HEK293 (cell line): ENCODE results near the gene BPIFB2.

Experiments used
- CTCF ChIA-PET: fragments of 350-600 bp; formaldehyde crosslinking; extraction: SDS; loops from one replicate; lab custom pipeline; 2021; ENCODE audit warnings: antibody characterized with exemption; lab: Yijun Ruan, JAX
- POLR2A ChIA-PET: fragments of 300-600 bp; formaldehyde crosslinking; extraction: SDS; loops from one replicate; lab custom pipeline; 2020; ENCODE audit warnings: antibody characterized with exemption, inconsistent platforms; lab: Yijun Ruan, JAX
- H3K27ac ChIP-seq: fragments of 200-500 bp; sonication (Bioruptor generic); 2 replicates; pipeline ENCODE4 v1.5.1; 2014; ENCODE audit warnings: low read depth, low read length, control low read depth, inconsistent platforms; ENCODE audit errors: extremely low read depth
- H3K36me3 ChIP-seq, 2 experiments: fragments of 200-500 bp in 1 of 2; sonication (Bioruptor generic) in 1 of 2; 1 replicate in 1 of 2; 2 replicates in 1 of 2; pipeline ENCODE4 v1.5.1; 2014 to 2017; ENCODE audit warnings: inconsistent platforms in 2 of 2, low read length in 2 of 2; ENCODE audit not compliant: control insufficient read depth in 2 of 2, insufficient read depth in 1 of 2
- H3K4me1 ChIP-seq: fragments of 200-500 bp; sonication (Bioruptor generic); 2 replicates; pipeline ENCODE4 v1.5.1; 2014; ENCODE audit warnings: mild to moderate bottlenecking, low read length, inconsistent platforms; ENCODE audit not compliant: control insufficient read depth, insufficient read depth
- H3K4me3 ChIP-seq: 2 replicates; pipeline ENCODE4 v1.5.1; 2011; ENCODE audit warnings: low read depth, mild to moderate bottlenecking, control low read depth, low read length, moderate library complexity
- H3K9me3 ChIP-seq: fragments of 200-500 bp; sonication (Bioruptor generic); 2 replicates; pipeline ENCODE4 v1.5.1; 2014; ENCODE audit warnings: low read depth, low read length, inconsistent platforms; ENCODE audit not compliant: control insufficient read depth, insufficient read depth
- GLI2 ChIP-seq: fragments of 450-650 bp; formaldehyde crosslinking; IDR thresholded peaks from 2 replicates; pipeline ENCODE4; 2017; ENCODE audit warnings: missing biosample characterization, missing genetic modification characterization, low read depth, borderline replicate concordance
- HOXD13 ChIP-seq: sonication (generic); formaldehyde crosslinking; IDR thresholded peaks from 2 replicates; pipeline ENCODE4 v1.8.0; 2022; ENCODE audit warnings: missing genetic modification reagents, borderline replicate concordance
- IKZF3 ChIP-seq: fragments of 450-650 bp; IDR thresholded peaks from 2 replicates; pipeline ENCODE4 v1.5.0; 2018; ENCODE audit warnings: missing biosample characterization, mild to moderate bottlenecking, missing genetic modification characterization, moderate library complexity
- MZF1 ChIP-seq: fragments of 450-650 bp; formaldehyde crosslinking; IDR thresholded peaks from 2 replicates; pipeline ENCODE4 v1.5.1; 2017; ENCODE audit warnings: missing biosample characterization, missing genetic modification characterization, borderline replicate concordance
- PRDM2 ChIP-seq: fragments of 450-650 bp; formaldehyde crosslinking; IDR thresholded peaks from 2 replicates; pipeline ENCODE4 v1.5.1; 2016; ENCODE audit warnings: missing biosample characterization, missing genetic modification characterization, borderline replicate concordance
- TRIM28 ChIP-seq: IDR thresholded peaks from 2 replicates; pipeline ENCODE4 v1.6.1; 2011; ENCODE audit warnings: low read length, control low read depth, borderline replicate concordance
- ZBTB10 ChIP-seq: fragments of 450-650 bp; formaldehyde crosslinking; IDR thresholded peaks from 2 replicates; pipeline ENCODE4 v1.5.1; 2016; ENCODE audit warnings: missing biosample characterization, missing genetic modification characterization
- ZFHX2 ChIP-seq: fragments of 450-650 bp; formaldehyde crosslinking; conservative IDR thresholded peaks from 2 replicates; pipeline ENCODE4 v1.5.1; 2016; ENCODE audit warnings: missing biosample characterization, missing genetic modification characterization
- ZNF121 ChIP-seq: fragments of 450-650 bp; formaldehyde crosslinking; IDR thresholded peaks from 2 replicates; pipeline ENCODE4 v1.5.1; 2016; ENCODE audit warnings: missing biosample characterization, missing genetic modification characterization
- ZNF148 ChIP-seq: fragments of 450-650 bp; formaldehyde crosslinking; IDR thresholded peaks from 2 replicates; pipeline ENCODE4 v1.5.0; 2017; ENCODE audit warnings: missing biosample characterization, missing genetic modification characterization, borderline replicate concordance
- ZNF324 ChIP-seq: fragments of 450-650 bp; formaldehyde crosslinking; IDR thresholded peaks from 2 replicates; pipeline ENCODE4 v1.5.1; 2016; ENCODE audit warnings: missing biosample characterization, missing genetic modification characterization
- ZNF423 ChIP-seq: fragments of 450-650 bp; formaldehyde crosslinking; IDR thresholded peaks from 2 replicates; pipeline ENCODE4 v1.5.1; 2016; ENCODE audit warnings: missing biosample characterization, missing genetic modification characterization
- ZNF433 ChIP-seq: fragments of 450-650 bp; formaldehyde crosslinking; IDR thresholded peaks from 2 replicates; pipeline ENCODE4 v1.5.1; 2016; ENCODE audit warnings: missing biosample characterization, missing genetic modification characterization, low read depth
- ZNF510 ChIP-seq: fragments of 450-650 bp; formaldehyde crosslinking; IDR thresholded peaks from 2 replicates; pipeline ENCODE4 v1.5.1; 2018; ENCODE audit warnings: mild to moderate bottlenecking, missing genetic modification characterization, missing biosample characterization; ENCODE audit not compliant: insufficient replicate concordance
- ZNF513 ChIP-seq: fragments of 450-650 bp; IDR thresholded peaks from 2 replicates; pipeline ENCODE4 v1.5.1; 2018; ENCODE audit warnings: missing biosample characterization, missing genetic modification characterization
- ZNF558 ChIP-seq: fragments of 450-650 bp; formaldehyde crosslinking; IDR thresholded peaks from 2 replicates; pipeline ENCODE4 v1.5.1; 2016; ENCODE audit warnings: missing biosample characterization, missing genetic modification characterization
- ZNF692 ChIP-seq: fragments of 450-650 bp; formaldehyde crosslinking; IDR thresholded peaks from 2 replicates; pipeline ENCODE4 v1.5.1; 2016; ENCODE audit warnings: missing biosample characterization, missing genetic modification characterization

The BPIFB2 gene

GRCh38 chr20:32991792-32992641 is 15.5 kb upstream of the BPIFB2 start (continued):
- TF ChIP-seq PRDM2 (tag by site-specific recombination) (no peak), ZNF510 (tag by site-specific recombination) (no peak)

- H3K9me3 ChIP-seq: no peaks in the 10 kb centered on the region
- H3K27ac ChIP-seq: no peak overlapping the region
- CTCF ChIA-PET: interaction anchor here (0.6 to 0.8 kb wide), 2 partner anchors 81 to 114 kb away, joined by 3 read pairs; no protein-coding TSS in a partner anchor
- no peaks in the 10 kb centered on the region for H3K36me3 ChIP-seq
- H3K4me1 ChIP-seq: no peaks in the 10 kb centered on the region
- POLR2A ChIA-PET: no interaction called here
- no peak overlapping the region for H3K4me3 ChIP-seq
- TF ChIP-seq ZNF121 (tag by site-specific recombination): no peak
- TF ChIP-seq ZNF423: no peak
- TF ChIP-seq ZNF324 (tag by site-specific recombination): no peak
- TF ChIP-seq HOXD13 (CRISPR knock-in tag): no peak
- no peak for TF ChIP-seq ZNF692 (tag by site-specific recombination)
- TF ChIP-seq ZNF433 (tag by site-specific recombination): no peak
- TF ChIP-seq TRIM28: no peak
- TF ChIP-seq ZNF558: no peak
- TF ChIP-seq ZNF513 (tag by site-specific recombination): no peak
- TF ChIP-seq ZBTB10 (tag by site-specific recombination): no peak
- no peak for TF ChIP-seq GLI2 (tag by site-specific recombination)
- no peak for TF ChIP-seq MZF1
- TF ChIP-seq ZNF148: no peak
- no peak for TF ChIP-seq IKZF3
- no peak for TF ChIP-seq ZFHX2 (tag by site-specific recombination)
Observed at GRCh38 chr20:32993496-32994050, 13.9 kb upstream of the BPIFB2 start.
